Heart left ventricle (tissue), 16 donors: Measurements from ENCODE around the gene LAMA3. TPM values are rescaled to one million over a fixed set of nuclear protein-coding genes. Genes with fewer than 3 reads are reported as not detected.
"Not testable (repeated sequence)": the region's sequence is repeated elsewhere in the genome, so short reads cannot be mapped to it uniquely, and the experiment has no call there.

Experiments used
- ATAC-seq, 4 donors: fragments of 200-7000 bp; cut with Tn5 transposase; one replicate each; pipeline ENCODE4 v1.9.1; 2020 to 2022; ENCODE audit warnings: moderate library complexity in 4 of 4, mild to moderate bottlenecking in 3 of 4, moderate number of reproducible peaks in 1 of 4
- DNase-seq, 5 donors: peaks; one replicate each; pipeline ENCODE4 v3.0.0-alpha.2; 2020
- H3K27ac ChIP-seq, 12 donors: fragments of 200-600 bp; sonication (generic) in 4 of 12; one replicate each; pipeline versions ENCODE4 v1.5.0 to v1.8.0; 2016 to 2022; ENCODE audit warnings: mild to moderate bottlenecking in 2 of 12
- H3K27me3 ChIP-seq, 9 donors: fragments of 200-600 bp; sonication (generic) in 2 of 9; one replicate each; pipeline versions ENCODE4 v1.5.1 to v1.8.0; 2016 to 2022; ENCODE audit warnings: mild to moderate bottlenecking in 3 of 9
- H3K36me3 ChIP-seq, 9 donors: fragments of 200-600 bp; sonication (generic) in 2 of 9; one replicate each; pipeline versions ENCODE4 v1.5.0 to v1.8.0; 2018 to 2022; ENCODE audit warnings: mild to moderate bottlenecking in 2 of 9
- H3K4me1 ChIP-seq, 12 donors: fragments of 200-600 bp; sonication (generic) in 4 of 12; one replicate each; pipeline versions ENCODE4 v1.5.0 to v1.8.0; 2016 to 2022; ENCODE audit warnings: mild to moderate bottlenecking in 3 of 12
- H3K4me3 ChIP-seq, 12 donors: fragments of 200-600 bp; sonication (generic) in 4 of 12; one replicate each; pipeline versions ENCODE4 v1.5.0 to v1.8.0; 2017 to 2022; ENCODE audit warnings: mild to moderate bottlenecking in 9 of 12, moderate library complexity in 4 of 12
- H3K9me3 ChIP-seq, 12 donors: fragments of 200-600 bp; sonication (generic) in 4 of 12; one replicate each; pipeline versions ENCODE4 v1.5.0 to v1.8.0; 2016 to 2022; ENCODE audit warnings: mild to moderate bottlenecking in 1 of 12
- POLR2A ChIP-seq, 2 donors: fragments of 450-650 bp; IDR thresholded peaks; one replicate each; pipeline ENCODE4 v1.6.1; 2017; ENCODE audit warnings: antibody characterized with exemption in 2 of 2, mild to moderate bottlenecking in 2 of 2, moderate library complexity in 2 of 2
- WGBS, 4 donors: extraction: QIAGEN DNeasy Blood & Tissue Kit in 2 of 4; methylation state at CpG; one replicate each; pipeline versions ENCODE4 v1.1.5 to v1.1.7; 2013 to 2018; 5-methylcytosine and 5-hydroxymethylcytosine counted together
- intact Hi-C, 10 donors: fragments of 100-400 bp; cut with DNase I; formaldehyde crosslinking; loops; one replicate each; pipeline versions ENCODE4 v1.11.1 to v1.14.2; 2022
- polyA plus RNA-seq, 2 donors: library from polyadenylated mRNA; stranded (reverse); fragments of 200-250 nt; gene quantifications; one replicate each; pipeline ENCODE4 v1.2.3, GENCODE V29; 2013
- total RNA-seq, 9 donors: library from RNA; depleted of rRNA in 2 of 9; stranded (reverse); fragments of >200 nt in 2 of 9; fragmentation: NEBNext Ultra II Directional in 3 of 9; extraction: Animal tissue kit (Norgen Biotek cat#: 25700) in 3 of 9; gene quantifications; one replicate each; pipeline versions ENCODE4 v1.1.0 to v1.2.4, GENCODE V29; 2016 to 2023
- TF ChIP-seq, protein P1 (sequence below), 12 donors: fragments of 200-600 bp; sonication (generic) in 4 of 12; IDR thresholded peaks; one replicate each; pipeline versions ENCODE4 v1.5.0 to v1.8.0; 2018 to 2022; ENCODE audit warnings: antibody characterized with exemption in 12 of 12, mild to moderate bottlenecking in 5 of 12
- donor health status: ischemic (EF 13 %, LVEDD 7.1; RV severe dilation, severe dysfunction).
- donor health status: healthy with polysubstance abuse.
- donor health status: DM: no; HTN: yes; CAD: no.
- donor health status: DM: no; HTN: no; CAD: no.
- donor health status: ischemic (EF 25% LVEDD 6.9; RV normal size, moderate dysfunction).
- donor health status: ischemic (EF 25% LVEDD 5.7; RV mildly dilated, moderate dysfunction).
- donor health status: healthy.
- donor health status: DM: yes; HTN: yes; CAD: no.
- donor health status: ischemic (EF 35%, LVEDD 5.7; RV mildly dilated, moderate dysfunction).
- donor health status: nonischemic (EF 11% LVEDD 7.7; RV severe dilation, severe dysfunction).
- donor health status: DM: yes; HTN: yes; CAD: no.
- donor health status: PGD.
- donor health status: ischemic (EF 29% LVEDD 5.4; RV normal size, mild dysfunction).
- donor health status: nonischemic (EF 23%, LVEDD 6.1; RV moderate dilation, normal function).

Gene LAMA3
- total and polyA plus RNA-seq, 11 donors = 1.2 to 6.6 (median 3.2) TPM

GRCh38 chr18:23732439-23732838 is 43.2 kb downstream of the LAMA3 start:
- Histone ChIP-seq H3K4me3 (no peak overlapping the region), H3K9me3 (no peaks in the 10 kb centered on the region), H3K27ac (no peak overlapping the region), H3K36me3 (no peaks in the 10 kb centered on the region), H3K4me1 (peaks cover 0 to 7% (median 0%) of the 10 kb centered on the region in 12 donors), H3K27me3 (no peaks in the 10 kb centered on the region)
- TF ChIP-seq, protein P1, sequence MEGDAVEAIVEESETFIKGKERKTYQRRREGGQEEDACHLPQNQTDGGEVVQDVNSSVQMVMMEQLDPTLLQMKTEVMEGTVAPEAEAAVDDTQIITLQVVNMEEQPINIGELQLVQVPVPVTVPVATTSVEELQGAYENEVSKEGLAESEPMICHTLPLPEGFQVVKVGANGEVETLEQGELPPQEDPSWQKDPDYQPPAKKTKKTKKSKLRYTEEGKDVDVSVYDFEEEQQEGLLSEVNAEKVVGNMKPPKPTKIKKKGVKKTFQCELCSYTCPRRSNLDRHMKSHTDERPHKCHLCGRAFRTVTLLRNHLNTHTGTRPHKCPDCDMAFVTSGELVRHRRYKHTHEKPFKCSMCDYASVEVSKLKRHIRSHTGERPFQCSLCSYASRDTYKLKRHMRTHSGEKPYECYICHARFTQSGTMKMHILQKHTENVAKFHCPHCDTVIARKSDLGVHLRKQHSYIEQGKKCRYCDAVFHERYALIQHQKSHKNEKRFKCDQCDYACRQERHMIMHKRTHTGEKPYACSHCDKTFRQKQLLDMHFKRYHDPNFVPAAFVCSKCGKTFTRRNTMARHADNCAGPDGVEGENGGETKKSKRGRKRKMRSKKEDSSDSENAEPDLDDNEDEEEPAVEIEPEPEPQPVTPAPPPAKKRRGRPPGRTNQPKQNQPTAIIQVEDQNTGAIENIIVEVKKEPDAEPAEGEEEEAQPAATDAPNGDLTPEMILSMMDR (IDR thresholded peaks at IDR 0.05) = no peak
- no peak for TF ChIP-seq POLR2A (IDR thresholded peaks at IDR 0.05)
- 73 to 89% (median 83%) methylated on average over 3 to 5 of the region's 5 CpGs for WGBS, 4 donors
- ATAC-seq (no peak), DNase-seq (no peak)
- intact Hi-C loops = no loop called here

DNA sequence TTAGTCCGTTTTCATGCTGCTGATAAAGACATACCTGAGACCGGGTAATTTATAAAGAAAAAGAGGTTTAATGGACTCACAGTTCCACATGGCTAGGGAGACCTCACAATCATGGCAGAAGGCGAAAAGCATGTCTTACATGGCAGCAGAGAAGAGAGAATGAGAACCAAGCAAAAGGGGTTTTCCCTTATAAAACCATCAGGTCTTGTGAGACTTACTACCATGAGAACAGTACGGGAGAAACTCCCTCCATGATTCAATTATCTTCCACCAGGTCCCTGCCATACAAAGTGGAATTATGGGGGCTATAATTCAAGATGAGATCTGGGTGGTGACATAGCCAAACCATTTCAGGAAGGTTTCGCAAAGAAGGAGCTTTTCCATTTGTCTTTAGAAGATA is 44.0 kb downstream of the LAMA3 start:
- H3K4me1 ChIP-seq, H3K27me3 ChIP-seq, intact Hi-C loops, H3K9me3 ChIP-seq, DNase-seq, ATAC-seq, H3K36me3 ChIP-seq, H3K4me3 ChIP-seq, H3K27ac ChIP-seq: not testable (repeated sequence)
- 84 to 88% (median 85%) methylated on average over 5 of the region's 5 CpGs for WGBS, 4 donors

- H3K27ac ChIP-seq = no peak overlapping the region
- 91 to 94% (median 93%) methylated on average over 7 of the region's 7 CpGs for WGBS, 4 donors
- H3K4me3 ChIP-seq = no peak overlapping the region
- intact Hi-C loops = no loop called here
- ATAC-seq (no peak), DNase-seq (no peak)
- peaks cover 0 to 7% (median 0%) of the 10 kb centered on the region in 12 donors for H3K4me1 ChIP-seq
- TF ChIP-seq POLR2A (IDR thresholded peaks at IDR 0.05) = no peak
- TF ChIP-seq, protein P1 (IDR thresholded peaks at IDR 0.05) = no peak
- H3K36me3 ChIP-seq = no peaks in the 10 kb centered on the region
- peaks cover 0 to 5% (median 0%) of the 10 kb centered on the region in 9 donors for H3K27me3 ChIP-seq
- H3K9me3 ChIP-seq = no peaks in the 10 kb centered on the region
Measured at GRCh38 chr18:23733895-23734294, 44.6 kb downstream of the LAMA3 start.

DNA sequence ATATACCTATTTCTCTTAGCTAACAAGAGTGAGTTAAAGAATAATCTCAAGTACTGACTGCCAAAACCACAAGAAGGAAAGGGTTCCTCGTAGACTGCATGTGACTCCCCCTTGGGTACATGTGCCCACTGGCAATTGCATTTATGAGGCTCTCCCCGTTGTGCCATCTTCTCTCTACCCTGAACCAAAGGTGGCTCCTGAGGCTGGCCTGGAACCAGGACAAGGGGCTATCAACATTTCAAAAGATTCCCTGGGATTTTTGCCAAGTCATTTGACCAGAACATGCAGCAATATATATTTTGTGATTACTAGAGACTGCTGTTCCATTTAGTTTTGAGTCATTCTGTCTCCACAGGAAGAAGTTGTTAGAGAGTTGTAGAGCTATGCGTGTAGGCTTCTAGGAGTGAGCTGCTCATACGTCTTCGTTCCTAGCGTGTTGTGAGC is 45.8 kb downstream of the LAMA3 start:
- Histone ChIP-seq H3K27ac (no peak overlapping the region), H3K36me3 (no peaks in the 10 kb centered on the region), H3K27me3 (peaks cover 0 to 5% (median 0%) of the 10 kb centered on the region in 9 donors), H3K4me3 (no peak overlapping the region), H3K4me1 (peaks cover 0 to 12% (median 0%) of the 10 kb centered on the region in 12 donors), H3K9me3 (no peaks in the 10 kb centered on the region)
- 54 to 65% (median 58%) methylated on average over 6 of the region's 6 CpGs for WGBS, 4 donors
- intact Hi-C loops = no loop called here
- DNase-seq (no peak), ATAC-seq (no peak)
- no peak for TF ChIP-seq POLR2A (IDR thresholded peaks at IDR 0.05)
- TF ChIP-seq, protein P1 (IDR thresholded peaks at IDR 0.05) = no peak

DNA sequence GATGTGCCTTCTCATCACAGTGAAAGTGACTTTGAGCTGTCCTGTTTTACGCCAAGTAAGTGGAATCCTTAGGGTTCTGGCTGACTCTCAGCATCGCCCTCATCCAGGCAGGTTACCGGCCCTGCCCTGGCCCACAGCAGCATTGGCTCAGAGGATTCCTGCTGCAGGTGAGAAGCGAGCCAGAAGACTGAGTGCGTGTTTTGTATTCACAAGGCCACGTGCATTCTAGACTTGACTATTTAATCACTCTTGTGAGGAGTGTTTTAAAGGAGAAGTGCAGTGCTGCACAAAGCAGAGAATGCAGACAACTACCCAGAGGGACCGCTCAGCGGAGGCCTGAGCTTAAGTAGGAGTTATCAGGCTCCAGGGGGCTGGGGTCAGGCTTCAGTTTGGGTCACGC is 48.3 kb downstream of the LAMA3 start:
- H3K4me3 ChIP-seq = no peak overlapping the region
- TF ChIP-seq, protein P1 (IDR thresholded peaks at IDR 0.05) = no peak
- no peak for TF ChIP-seq POLR2A (IDR thresholded peaks at IDR 0.05)
- 77 to 93% (median 78%) methylated on average over 9 of the region's 9 CpGs for WGBS, 4 donors
- peaks cover 0 to 5% (median 0%) of the 10 kb centered on the region in 9 donors for H3K27me3 ChIP-seq
- no peaks in the 10 kb centered on the region for H3K9me3 ChIP-seq
- ATAC-seq (no peak), DNase-seq (no peak)
- intact Hi-C loops = no loop called here
- no peaks in the 10 kb centered on the region for H3K36me3 ChIP-seq
- peaks cover 0 to 20% (median 0%) of the 10 kb centered on the region in 12 donors for H3K4me1 ChIP-seq
- H3K27ac ChIP-seq = no peak overlapping the region
